Measurements from ENCODE around the gene PDE7B. TPM values are rescaled to one million over a fixed set of nuclear protein-coding genes. Genes with fewer than 3 reads are reported as not detected.

The PDE7B gene
- total and polyA plus RNA-seq, 9 of the 15 experiments (the other 6 are each of a cell fraction or from before 2014, with no cell fraction given) = 0.01 TPM; not detected in 8

DNA sequence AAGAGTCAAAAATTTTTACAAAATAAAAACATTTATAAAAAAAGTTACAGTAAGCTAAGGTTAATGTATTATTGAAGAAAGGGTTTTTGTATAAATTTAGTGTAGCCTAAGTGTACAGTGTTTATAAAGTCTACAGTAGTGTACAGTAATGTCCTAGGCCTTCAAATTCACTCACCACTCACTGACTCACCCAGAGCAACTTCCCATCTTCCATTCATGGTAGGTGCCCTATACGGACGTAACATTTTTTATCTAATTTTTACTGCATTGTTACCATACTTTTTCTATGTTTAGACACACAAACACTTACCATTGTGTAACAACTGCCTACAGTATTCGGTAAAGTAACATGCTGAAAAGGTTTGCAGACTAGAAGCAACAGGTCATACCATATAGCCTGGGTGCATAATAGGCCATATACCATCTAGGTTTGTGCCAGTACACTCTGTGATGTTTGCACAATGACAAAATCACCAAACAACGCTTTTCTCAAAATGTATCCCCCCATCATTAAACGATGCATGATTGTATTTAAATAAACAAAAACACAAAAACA lies 392.6 kb downstream of the PDE7B start:
- CTCF ChIA-PET (ENCODE audit: low intra/inter-chr PET ratio) = no interaction called here
- in situ Hi-C loops (cut with MboI) = no loop called here

More for the DNA sequence above, 392.6 kb downstream of the PDE7B start:
- Histone ChIP-seq H2AFZ (ENCODE audit: low read depth, low read length) (no peak overlapping the region), H3K9me1 (ENCODE audit: control insufficient read depth, insufficient read depth, low read length) (no peaks in the 10 kb centered on the region), H3K9me3 (replicated peaks; ENCODE audit: control insufficient read depth, insufficient read depth, low read depth, low read length) (no peaks in the 10 kb centered on the region), H4K20me1 (replicated peaks; ENCODE audit: control insufficient read depth, insufficient read depth, low read length) (no peaks in the 10 kb centered on the region), H3K79me2 (ENCODE audit: control insufficient read depth, insufficient read depth, low read length) (peaks cover 9% of the 10 kb centered on the region), H3K9ac (ENCODE audit: insufficient read depth in 1 of 2, low read depth in 2 of 2, low read length in 2 of 2) (no peak overlapping the region), H3K4me3 (no peak overlapping the region), H3K36me3 (ENCODE audit: control insufficient read depth, insufficient read depth, low read length) (peaks cover 88% of the 10 kb centered on the region), H3K4me1 (replicated peaks in 1 of 2; ENCODE audit: control insufficient read depth in 2 of 2, insufficient read depth in 2 of 2, low read length in 2 of 2) (peaks cover 0 to 4% of the 10 kb centered on the region in 2 experiments; a peak in 1 of 5 replicates), H3K27ac (ENCODE audit: extremely low read depth, low read depth, low read length) (no peak overlapping the region), H3K27me3 (ENCODE audit: control insufficient read depth in 2 of 2, insufficient read depth in 2 of 2, low read length in 2 of 2) (no peaks in the 10 kb centered on the region), H3K4me2 (ENCODE audit: insufficient read depth, low read length) (no peak overlapping the region)
- TF ChIP-seq HCFC1 (IDR thresholded peaks at IDR 0.05; ENCODE audit: low read depth, low read length) (no peak), ZNF696 (CRISPR knock-in tag; conservative IDR thresholded peaks at IDR 0.05) (no peak), ZBTB17 (CRISPR knock-in tag; IDR thresholded peaks at IDR 0.05) (no peak), GTF2A2 (tag; IDR thresholded peaks at IDR 0.05) (no peak), HNRNPH1 (optimal IDR thresholded peaks at IDR 0.05; ENCODE audit: low read depth, low read length) (no peak), MAFK (IDR thresholded peaks at IDR 0.05; ENCODE audit: low read length) (no peak), NELFE (IDR thresholded peaks at IDR 0.05; ENCODE audit: insufficient read depth, insufficient read length) (no peak), ZNF57 (CRISPR knock-in tag; IDR thresholded peaks at IDR 0.05) (no peak), ZNF134 (CRISPR knock-in tag; conservative IDR thresholded peaks at IDR 0.05) (no peak), PCBP2 (IDR thresholded peaks at IDR 0.05; ENCODE audit: low read depth, low read length, poor library complexity, severe bottlenecking) (no peak), GTF2F1 (IDR thresholded peaks at IDR 0.05; ENCODE audit: low read depth, low read length) (no peak), GATAD2A (IDR thresholded peaks at IDR 0.05) (no peak), CBFA2T2 (conservative IDR thresholded peaks at IDR 0.05) (no peak), THRAP3 (IDR thresholded peaks at IDR 0.05; ENCODE audit: borderline replicate concordance) (no peak)
- TF ChIP-seq, protein P1, sequence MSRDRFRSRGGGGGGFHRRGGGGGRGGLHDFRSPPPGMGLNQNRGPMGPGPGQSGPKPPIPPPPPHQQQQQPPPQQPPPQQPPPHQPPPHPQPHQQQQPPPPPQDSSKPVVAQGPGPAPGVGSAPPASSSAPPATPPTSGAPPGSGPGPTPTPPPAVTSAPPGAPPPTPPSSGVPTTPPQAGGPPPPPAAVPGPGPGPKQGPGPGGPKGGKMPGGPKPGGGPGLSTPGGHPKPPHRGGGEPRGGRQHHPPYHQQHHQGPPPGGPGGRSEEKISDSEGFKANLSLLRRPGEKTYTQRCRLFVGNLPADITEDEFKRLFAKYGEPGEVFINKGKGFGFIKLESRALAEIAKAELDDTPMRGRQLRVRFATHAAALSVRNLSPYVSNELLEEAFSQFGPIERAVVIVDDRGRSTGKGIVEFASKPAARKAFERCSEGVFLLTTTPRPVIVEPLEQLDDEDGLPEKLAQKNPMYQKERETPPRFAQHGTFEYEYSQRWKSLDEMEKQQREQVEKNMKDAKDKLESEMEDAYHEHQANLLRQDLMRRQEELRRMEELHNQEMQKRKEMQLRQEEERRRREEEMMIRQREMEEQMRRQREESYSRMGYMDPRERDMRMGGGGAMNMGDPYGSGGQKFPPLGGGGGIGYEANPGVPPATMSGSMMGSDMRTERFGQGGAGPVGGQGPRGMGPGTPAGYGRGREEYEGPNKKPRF (IDR thresholded peaks at IDR 0.05; ENCODE audit: low read depth, low read length) = no peak
- TF ChIP-seq, protein P2, sequence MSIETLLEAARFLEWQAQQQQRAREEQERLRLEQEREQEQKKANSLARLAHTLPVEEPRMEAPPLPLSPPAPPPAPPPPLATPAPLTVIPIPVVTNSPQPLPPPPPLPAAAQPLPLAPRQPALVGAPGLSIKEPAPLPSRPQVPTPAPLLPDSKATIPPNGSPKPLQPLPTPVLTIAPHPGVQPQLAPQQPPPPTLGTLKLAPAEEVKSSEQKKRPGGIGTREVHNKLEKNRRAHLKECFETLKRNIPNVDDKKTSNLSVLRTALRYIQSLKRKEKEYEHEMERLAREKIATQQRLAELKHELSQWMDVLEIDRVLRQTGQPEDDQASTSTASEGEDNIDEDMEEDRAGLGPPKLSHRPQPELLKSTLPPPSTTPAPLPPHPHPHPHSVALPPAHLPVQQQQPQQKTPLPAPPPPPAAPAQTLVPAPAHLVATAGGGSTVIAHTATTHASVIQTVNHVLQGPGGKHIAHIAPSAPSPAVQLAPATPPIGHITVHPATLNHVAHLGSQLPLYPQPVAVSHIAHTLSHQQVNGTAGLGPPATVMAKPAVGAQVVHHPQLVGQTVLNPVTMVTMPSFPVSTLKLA (conservative IDR thresholded peaks at IDR 0.05) = no peak
- TF ChIP-seq, protein P3, sequence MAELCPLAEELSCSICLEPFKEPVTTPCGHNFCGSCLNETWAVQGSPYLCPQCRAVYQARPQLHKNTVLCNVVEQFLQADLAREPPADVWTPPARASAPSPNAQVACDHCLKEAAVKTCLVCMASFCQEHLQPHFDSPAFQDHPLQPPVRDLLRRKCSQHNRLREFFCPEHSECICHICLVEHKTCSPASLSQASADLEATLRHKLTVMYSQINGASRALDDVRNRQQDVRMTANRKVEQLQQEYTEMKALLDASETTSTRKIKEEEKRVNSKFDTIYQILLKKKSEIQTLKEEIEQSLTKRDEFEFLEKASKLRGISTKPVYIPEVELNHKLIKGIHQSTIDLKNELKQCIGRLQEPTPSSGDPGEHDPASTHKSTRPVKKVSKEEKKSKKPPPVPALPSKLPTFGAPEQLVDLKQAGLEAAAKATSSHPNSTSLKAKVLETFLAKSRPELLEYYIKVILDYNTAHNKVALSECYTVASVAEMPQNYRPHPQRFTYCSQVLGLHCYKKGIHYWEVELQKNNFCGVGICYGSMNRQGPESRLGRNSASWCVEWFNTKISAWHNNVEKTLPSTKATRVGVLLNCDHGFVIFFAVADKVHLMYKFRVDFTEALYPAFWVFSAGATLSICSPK (IDR thresholded peaks at IDR 0.05; ENCODE audit: borderline replicate concordance) = no peak
- intact Hi-C loops (cut with micrococcal nuclease) = no loop called here
- DNase-seq (ENCODE audit: extremely low read depth in 1 of 4, low spot score in 3 of 4) (no peak), ATAC-seq (peak; percentile 33; the same call in 1 of the 3 replicates), FAIRE-seq (no peak)
- WGBS (ENCODE audit: insufficient coverage, low coverage, missing lambda C conversion rate) = 84% methylated on average over 5 of the region's 5 CpGs
- POLR2A ChIA-PET = no interaction called here
- BruUV-seq (replicated peaks) = no TSS peak
